ENCODE measurements around the gene ADAMTS12. TPM values are rescaled to one million over a fixed set of nuclear protein-coding genes. Genes with fewer than 3 reads are reported as not detected.

The ADAMTS12 gene
- total and polyA plus RNA-seq, 2 of the 8 experiments (the other 6 are each of a cell fraction or from before 2014, with no cell fraction given): 6.4 to 12.8 TPM

DNA sequence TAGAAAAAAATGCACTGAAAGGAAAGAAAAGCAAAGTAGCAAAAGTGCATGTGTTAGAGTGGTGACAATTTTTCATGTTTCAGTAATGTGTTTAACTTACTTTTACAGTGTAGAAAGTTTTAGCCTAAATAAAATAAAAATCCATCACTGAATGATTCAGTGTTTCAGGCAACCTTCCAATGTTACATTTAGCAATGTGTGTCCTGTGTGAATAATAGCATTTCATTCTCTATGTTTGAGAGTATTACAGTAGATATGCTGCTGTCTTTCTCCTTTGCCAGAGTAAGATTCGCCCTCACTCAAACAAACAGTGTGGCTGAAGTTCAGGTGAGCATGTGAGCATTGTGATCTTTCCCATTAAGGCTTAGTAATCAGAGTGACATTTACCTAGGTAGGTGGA lies 279.9 kb downstream of the ADAMTS12 start (continued):
- TF ChIP-seq, protein P1, sequence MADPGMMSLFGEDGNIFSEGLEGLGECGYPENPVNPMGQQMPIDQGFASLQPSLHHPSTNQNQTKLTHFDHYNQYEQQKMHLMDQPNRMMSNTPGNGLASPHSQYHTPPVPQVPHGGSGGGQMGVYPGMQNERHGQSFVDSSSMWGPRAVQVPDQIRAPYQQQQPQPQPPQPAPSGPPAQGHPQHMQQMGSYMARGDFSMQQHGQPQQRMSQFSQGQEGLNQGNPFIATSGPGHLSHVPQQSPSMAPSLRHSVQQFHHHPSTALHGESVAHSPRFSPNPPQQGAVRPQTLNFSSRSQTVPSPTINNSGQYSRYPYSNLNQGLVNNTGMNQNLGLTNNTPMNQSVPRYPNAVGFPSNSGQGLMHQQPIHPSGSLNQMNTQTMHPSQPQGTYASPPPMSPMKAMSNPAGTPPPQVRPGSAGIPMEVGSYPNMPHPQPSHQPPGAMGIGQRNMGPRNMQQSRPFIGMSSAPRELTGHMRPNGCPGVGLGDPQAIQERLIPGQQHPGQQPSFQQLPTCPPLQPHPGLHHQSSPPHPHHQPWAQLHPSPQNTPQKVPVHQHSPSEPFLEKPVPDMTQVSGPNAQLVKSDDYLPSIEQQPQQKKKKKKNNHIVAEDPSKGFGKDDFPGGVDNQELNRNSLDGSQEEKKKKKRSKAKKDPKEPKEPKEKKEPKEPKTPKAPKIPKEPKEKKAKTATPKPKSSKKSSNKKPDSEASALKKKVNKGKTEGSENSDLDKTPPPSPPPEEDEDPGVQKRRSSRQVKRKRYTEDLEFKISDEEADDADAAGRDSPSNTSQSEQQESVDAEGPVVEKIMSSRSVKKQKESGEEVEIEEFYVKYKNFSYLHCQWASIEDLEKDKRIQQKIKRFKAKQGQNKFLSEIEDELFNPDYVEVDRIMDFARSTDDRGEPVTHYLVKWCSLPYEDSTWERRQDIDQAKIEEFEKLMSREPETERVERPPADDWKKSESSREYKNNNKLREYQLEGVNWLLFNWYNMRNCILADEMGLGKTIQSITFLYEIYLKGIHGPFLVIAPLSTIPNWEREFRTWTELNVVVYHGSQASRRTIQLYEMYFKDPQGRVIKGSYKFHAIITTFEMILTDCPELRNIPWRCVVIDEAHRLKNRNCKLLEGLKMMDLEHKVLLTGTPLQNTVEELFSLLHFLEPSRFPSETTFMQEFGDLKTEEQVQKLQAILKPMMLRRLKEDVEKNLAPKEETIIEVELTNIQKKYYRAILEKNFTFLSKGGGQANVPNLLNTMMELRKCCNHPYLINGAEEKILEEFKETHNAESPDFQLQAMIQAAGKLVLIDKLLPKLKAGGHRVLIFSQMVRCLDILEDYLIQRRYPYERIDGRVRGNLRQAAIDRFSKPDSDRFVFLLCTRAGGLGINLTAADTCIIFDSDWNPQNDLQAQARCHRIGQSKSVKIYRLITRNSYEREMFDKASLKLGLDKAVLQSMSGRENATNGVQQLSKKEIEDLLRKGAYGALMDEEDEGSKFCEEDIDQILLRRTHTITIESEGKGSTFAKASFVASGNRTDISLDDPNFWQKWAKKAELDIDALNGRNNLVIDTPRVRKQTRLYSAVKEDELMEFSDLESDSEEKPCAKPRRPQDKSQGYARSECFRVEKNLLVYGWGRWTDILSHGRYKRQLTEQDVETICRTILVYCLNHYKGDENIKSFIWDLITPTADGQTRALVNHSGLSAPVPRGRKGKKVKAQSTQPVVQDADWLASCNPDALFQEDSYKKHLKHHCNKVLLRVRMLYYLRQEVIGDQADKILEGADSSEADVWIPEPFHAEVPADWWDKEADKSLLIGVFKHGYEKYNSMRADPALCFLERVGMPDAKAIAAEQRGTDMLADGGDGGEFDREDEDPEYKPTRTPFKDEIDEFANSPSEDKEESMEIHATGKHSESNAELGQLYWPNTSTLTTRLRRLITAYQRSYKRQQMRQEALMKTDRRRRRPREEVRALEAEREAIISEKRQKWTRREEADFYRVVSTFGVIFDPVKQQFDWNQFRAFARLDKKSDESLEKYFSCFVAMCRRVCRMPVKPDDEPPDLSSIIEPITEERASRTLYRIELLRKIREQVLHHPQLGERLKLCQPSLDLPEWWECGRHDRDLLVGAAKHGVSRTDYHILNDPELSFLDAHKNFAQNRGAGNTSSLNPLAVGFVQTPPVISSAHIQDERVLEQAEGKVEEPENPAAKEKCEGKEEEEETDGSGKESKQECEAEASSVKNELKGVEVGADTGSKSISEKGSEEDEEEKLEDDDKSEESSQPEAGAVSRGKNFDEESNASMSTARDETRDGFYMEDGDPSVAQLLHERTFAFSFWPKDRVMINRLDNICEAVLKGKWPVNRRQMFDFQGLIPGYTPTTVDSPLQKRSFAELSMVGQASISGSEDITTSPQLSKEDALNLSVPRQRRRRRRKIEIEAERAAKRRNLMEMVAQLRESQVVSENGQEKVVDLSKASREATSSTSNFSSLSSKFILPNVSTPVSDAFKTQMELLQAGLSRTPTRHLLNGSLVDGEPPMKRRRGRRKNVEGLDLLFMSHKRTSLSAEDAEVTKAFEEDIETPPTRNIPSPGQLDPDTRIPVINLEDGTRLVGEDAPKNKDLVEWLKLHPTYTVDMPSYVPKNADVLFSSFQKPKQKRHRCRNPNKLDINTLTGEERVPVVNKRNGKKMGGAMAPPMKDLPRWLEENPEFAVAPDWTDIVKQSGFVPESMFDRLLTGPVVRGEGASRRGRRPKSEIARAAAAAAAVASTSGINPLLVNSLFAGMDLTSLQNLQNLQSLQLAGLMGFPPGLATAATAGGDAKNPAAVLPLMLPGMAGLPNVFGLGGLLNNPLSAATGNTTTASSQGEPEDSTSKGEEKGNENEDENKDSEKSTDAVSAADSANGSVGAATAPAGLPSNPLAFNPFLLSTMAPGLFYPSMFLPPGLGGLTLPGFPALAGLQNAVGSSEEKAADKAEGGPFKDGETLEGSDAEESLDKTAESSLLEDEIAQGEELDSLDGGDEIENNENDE (IDR thresholded peaks at IDR 0.05; ENCODE audit: insufficient replicate concordance, low read length): no peak
- no peak for TF ChIP-seq HDAC2 (IDR thresholded peaks at IDR 0.05; ENCODE audit: borderline replicate concordance in 1 of 2, low read depth in 2 of 2, low read length in 2 of 2)
- TF ChIP-seq NRF1 (IDR thresholded peaks at IDR 0.05; ENCODE audit: low read depth, low read length): no peak
- TF ChIP-seq RBBP5 (IDR thresholded peaks at IDR 0.05; ENCODE audit: borderline replicate concordance, low read depth, low read length): no peak
- TF ChIP-seq SP2 (IDR thresholded peaks at IDR 0.05; ENCODE audit: low read length): no peak
- TF ChIP-seq, protein P2, sequence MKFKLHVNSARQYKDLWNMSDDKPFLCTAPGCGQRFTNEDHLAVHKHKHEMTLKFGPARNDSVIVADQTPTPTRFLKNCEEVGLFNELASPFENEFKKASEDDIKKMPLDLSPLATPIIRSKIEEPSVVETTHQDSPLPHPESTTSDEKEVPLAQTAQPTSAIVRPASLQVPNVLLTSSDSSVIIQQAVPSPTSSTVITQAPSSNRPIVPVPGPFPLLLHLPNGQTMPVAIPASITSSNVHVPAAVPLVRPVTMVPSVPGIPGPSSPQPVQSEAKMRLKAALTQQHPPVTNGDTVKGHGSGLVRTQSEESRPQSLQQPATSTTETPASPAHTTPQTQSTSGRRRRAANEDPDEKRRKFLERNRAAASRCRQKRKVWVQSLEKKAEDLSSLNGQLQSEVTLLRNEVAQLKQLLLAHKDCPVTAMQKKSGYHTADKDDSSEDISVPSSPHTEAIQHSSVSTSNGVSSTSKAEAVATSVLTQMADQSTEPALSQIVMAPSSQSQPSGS (IDR thresholded peaks at IDR 0.05; ENCODE audit: low read length): no peak
- TF ChIP-seq SUZ12 (IDR thresholded peaks at IDR 0.05; ENCODE audit: low read length): no peak
- TF ChIP-seq ZNF274 (IDR thresholded peaks at IDR 0.05; ENCODE audit: borderline replicate concordance, extremely low read depth, low read length): no peak
- no peak for TF ChIP-seq JUN (IDR thresholded peaks at IDR 0.05; ENCODE audit: low read depth, low read length)
- no peak for TF ChIP-seq SRF (IDR thresholded peaks at IDR 0.05; ENCODE audit: low read depth, low read length)

Data from H1 (cell line).